Subcutaneous adipose tissue (tissue), 4 donors: ENCODE data around the gene SEC16B. TPM values are rescaled to one million over a fixed set of nuclear protein-coding genes. Genes with fewer than 3 reads are reported as not detected.

Experiments used
- total RNA-seq, 4 donors: library from RNA; depleted of rRNA; stranded (reverse); fragments of >200 nt; gene quantifications; one replicate each; pipeline ENCODE4 v1.1.0, GENCODE V29; 2016
- TF ChIP-seq, protein P1 (sequence below): fragments of 450-650 bp; IDR thresholded peaks from one replicate; pipeline ENCODE4 v1.5.1; 2016; ENCODE audit warnings: low read depth, mild to moderate bottlenecking, control low read depth, antibody characterized with exemption, moderate library complexity

The SEC16B gene, protein sequence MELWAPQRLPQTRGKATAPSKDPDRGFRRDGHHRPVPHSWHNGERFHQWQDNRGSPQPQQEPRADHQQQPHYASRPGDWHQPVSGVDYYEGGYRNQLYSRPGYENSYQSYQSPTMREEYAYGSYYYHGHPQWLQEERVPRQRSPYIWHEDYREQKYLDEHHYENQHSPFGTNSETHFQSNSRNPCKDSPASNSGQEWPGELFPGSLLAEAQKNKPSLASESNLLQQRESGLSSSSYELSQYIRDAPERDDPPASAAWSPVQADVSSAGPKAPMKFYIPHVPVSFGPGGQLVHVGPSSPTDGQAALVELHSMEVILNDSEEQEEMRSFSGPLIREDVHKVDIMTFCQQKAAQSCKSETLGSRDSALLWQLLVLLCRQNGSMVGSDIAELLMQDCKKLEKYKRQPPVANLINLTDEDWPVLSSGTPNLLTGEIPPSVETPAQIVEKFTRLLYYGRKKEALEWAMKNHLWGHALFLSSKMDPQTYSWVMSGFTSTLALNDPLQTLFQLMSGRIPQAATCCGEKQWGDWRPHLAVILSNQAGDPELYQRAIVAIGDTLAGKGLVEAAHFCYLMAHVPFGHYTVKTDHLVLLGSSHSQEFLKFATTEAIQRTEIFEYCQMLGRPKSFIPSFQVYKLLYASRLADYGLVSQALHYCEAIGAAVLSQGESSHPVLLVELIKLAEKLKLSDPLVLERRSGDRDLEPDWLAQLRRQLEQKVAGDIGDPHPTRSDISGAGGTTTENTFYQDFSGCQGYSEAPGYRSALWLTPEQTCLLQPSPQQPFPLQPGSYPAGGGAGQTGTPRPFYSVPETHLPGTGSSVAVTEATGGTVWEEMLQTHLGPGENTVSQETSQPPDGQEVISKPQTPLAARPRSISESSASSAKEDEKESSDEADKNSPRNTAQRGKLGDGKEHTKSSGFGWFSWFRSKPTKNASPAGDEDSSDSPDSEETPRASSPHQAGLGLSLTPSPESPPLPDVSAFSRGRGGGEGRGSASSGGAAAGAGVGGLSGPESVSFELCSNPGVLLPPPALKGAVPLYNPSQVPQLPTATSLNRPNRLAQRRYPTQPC
- 1 to 10 TPM; 2.9 to 8.5 (median 4.5) TPM for total RNA-seq

DNA sequence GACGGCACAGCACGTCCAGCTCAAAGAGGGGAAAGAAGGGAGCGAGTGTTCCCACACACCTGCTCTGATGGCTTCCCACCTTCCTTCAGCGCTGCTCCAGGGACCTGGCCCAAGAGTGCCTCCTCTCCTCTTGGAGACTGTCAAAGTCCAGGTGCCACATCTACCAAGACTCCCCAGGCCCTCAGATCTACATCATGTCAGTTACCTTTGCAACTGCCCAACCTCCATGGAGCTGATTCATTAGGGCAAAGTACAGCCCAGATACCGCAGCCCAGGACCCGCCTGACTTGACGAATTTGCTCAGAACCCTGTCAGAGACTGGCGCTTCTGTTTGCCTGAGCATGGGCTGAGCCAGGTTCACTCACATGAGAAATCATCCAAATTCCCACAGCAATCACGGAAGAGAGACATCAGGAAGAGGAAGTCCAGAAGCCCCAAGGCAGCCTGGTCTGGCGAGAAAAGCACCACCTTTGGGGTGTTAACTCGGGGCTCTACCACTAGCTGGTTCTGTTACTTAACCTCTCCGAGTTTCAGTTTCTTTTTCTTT, at the start of gene SEC16B:
SEC16B (minus strand) TSS at position 234 of the 547 bp plus-strand sequence. CDS start 2,077 bp downstream, outside the sequence.
- TF ChIP-seq, protein P1, sequence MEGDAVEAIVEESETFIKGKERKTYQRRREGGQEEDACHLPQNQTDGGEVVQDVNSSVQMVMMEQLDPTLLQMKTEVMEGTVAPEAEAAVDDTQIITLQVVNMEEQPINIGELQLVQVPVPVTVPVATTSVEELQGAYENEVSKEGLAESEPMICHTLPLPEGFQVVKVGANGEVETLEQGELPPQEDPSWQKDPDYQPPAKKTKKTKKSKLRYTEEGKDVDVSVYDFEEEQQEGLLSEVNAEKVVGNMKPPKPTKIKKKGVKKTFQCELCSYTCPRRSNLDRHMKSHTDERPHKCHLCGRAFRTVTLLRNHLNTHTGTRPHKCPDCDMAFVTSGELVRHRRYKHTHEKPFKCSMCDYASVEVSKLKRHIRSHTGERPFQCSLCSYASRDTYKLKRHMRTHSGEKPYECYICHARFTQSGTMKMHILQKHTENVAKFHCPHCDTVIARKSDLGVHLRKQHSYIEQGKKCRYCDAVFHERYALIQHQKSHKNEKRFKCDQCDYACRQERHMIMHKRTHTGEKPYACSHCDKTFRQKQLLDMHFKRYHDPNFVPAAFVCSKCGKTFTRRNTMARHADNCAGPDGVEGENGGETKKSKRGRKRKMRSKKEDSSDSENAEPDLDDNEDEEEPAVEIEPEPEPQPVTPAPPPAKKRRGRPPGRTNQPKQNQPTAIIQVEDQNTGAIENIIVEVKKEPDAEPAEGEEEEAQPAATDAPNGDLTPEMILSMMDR = no peak

DNA sequence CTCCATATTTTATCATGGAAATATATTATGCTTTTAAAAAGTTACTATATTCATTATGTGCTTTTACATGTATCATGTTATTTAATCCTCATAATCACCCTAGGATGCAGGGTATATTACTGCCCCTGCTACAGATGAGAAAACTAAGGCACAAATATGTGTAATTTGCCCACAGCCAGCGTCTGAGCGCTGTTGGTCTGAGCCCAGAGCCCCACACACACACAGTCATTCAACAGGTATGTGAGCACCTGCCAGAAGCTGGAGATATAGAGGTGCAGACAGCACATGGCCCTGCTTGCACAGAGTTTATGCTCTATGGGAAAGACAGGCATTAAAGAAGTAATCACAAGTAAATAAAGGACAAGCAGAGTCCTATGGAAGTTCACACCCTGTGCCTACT, 49.8 kb upstream of the SEC16B start:
- TF ChIP-seq, protein P1 = no peak

DNA sequence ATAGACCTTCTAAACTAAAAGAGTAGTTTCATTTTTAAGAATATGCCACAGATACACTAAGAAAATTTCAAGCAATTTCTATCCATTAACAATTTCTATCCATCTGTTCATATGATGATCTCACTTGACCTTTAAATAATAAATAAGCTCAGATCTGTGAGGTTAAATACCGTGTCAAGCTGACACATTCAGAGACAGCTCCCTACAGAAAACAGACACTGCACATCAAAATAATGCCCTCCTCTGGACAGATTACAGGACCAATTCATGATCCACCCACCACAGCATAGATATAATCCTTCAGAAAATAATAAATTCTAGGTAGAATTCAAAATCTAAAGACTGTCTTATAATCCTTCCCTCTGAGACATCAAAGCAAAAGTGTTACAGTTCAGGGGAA, 49.4 kb upstream of the SEC16B start:
- TF ChIP-seq, protein P1 = no peak

DNA sequence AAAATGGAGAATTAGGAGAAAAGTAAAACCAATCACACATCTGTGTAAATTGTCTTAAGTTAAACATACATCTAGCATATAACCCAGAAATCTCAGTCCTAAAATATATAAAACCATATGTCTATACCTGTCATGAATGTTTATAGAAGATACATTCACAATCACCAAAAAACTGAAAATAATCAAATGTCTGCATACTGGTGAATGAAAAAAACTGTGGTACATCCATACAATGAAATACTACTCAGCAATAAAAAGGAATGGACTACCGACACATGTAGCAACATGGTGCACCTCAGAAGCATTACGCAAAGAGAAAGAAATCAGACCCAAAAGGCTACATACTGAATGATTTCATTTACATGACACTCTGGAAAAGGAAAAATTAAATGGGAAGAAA, 47.7 kb upstream of the SEC16B start:
- TF ChIP-seq, protein P1 = no peak

DNA sequence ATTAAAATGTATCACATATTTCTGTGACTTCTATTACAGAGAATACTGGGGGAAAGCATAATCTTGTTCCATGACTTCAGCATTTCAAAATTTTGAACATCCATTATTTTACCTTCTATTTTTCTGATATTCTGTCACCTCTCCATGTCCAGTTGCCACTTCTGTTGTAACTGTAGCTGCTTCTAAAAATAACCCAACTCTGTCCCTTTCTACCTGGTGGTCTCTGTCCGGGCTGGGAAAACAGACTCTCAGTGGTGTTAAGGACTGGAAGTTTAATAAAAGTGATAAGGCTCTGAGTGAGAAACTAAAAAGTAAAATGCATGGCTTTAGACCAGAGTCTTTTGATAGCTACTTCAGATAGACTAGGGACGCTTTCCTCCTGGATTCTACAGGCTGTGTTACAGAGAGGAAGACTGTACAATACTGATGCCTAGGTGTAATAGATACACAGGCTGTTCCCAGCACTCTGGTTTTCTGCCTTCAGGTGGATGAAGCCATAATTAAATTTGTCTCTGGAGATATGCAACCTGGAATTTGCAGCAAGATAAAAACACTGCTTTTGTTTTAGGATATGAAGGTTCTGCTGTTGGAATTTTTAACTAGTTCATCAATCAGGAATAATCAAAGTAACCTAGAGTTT, 42.1 kb upstream of the SEC16B start:
- TF ChIP-seq, protein P1 = no peak

DNA sequence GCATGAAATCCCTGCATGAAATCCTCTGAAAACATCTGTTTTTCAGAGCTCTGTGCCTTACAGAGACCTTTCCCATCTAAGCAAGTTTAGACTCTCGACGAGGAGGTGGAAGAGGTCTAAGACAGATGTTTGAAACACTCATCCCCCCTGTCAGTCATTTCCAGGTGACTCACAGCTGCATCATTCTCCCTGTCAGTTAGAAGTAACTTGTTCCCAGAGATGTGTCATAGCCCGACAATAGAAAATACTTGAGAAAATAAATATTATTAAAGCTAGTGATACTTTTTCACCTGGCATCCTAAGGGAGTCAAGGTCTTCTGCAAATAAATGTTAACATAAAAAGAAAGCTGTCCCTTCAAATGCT, 41.6 kb upstream of the SEC16B start:
- TF ChIP-seq, protein P1 = no peak
